Activated CD4-positive, CD25-positive, alpha-beta regulatory T cell (primary cell): Measurements from ENCODE around the gene CACNG7.
"Not testable (repeated sequence)": the region's sequence is repeated elsewhere in the genome, so short reads cannot be mapped to it uniquely, and the experiment has no call there.

Experiments used
- DNase-seq, 4 experiments: peaks; one replicate each; lab custom pipeline; 2025; lab: John Stamatoyannopoulos, UW

CACNG7 gene, protein sequence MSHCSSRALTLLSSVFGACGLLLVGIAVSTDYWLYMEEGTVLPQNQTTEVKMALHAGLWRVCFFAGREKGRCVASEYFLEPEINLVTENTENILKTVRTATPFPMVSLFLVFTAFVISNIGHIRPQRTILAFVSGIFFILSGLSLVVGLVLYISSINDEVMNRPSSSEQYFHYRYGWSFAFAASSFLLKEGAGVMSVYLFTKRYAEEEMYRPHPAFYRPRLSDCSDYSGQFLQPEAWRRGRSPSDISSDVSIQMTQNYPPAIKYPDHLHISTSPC

DNA sequence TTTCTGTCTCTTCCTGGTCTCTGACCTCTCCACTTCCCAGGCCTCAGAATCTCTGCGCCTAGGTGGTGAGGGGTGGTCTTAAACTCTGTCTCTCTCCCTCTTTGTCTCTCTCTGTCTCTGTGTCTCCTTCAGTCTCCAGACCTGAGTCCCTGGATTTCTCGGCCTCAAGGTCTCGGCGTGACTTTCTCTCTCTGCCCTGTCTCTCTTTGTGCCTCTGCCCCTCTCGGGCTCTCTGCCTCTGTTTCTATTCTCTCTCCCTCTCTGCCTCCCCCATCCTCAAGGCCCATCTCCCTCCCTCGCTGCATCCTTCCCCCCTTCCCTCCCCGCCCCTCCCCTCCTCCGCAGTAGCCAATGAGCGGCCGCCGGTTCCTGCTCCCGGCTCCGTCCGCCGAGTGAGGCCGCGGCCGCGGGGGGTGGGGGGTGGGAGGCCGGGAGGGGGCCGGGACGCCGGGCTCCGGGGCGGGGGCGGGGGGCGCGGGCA is at the start of gene CACNG7:
TSS of gene CACNG7 (plus strand) at position 344 of the 481 bp plus-strand sequence. CDS start 3,554 bp downstream, outside the sequence.
- no peak for DNase-seq

DNA sequence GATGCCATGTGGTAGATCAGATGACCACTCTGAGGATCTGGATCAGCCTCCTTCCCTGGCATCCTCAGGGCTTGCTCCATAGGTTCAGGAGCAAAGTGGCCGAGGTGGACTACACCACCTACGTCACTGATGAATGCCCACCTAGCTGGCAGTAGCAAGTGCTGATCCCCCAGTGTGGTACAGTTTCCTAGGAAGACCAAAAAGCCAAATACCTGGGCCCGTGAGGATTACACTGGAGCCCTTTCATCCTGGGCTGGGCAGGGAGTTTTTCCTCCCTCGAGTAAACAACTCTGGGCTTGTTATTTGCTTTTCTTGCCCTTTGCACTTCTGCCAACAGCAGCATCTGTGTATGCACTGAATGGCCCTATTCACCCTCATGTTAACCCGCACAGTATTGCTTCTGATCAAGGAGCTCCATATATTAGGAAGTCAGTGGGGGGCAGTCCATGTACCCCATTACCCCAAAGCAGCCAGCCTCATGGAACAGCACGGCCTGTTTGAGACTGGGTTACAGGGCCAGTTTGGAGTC is 44.7 kb upstream of the CACNG7 start:
- no peak for DNase-seq

DNA sequence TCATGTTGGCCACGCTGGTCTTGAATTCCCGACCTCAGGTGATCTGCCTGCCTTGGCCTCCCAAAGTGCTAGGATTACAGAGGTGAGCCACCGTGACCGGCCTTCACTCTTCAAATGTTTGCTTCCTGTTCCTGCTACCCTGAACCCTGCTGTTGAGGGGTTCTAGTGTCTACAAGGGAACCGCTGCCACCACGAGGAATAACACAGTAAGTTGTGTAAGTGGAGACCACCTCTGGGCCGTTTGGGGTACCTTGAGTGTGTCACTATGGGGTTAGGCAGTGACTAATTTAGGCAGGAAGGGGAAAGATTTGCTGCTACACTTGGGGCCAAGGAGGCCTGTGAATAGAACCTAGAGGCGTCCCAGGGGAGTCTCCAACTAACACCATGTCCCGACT is 43.6 kb upstream of the CACNG7 start:
- DNase-seq: no peak

DNA sequence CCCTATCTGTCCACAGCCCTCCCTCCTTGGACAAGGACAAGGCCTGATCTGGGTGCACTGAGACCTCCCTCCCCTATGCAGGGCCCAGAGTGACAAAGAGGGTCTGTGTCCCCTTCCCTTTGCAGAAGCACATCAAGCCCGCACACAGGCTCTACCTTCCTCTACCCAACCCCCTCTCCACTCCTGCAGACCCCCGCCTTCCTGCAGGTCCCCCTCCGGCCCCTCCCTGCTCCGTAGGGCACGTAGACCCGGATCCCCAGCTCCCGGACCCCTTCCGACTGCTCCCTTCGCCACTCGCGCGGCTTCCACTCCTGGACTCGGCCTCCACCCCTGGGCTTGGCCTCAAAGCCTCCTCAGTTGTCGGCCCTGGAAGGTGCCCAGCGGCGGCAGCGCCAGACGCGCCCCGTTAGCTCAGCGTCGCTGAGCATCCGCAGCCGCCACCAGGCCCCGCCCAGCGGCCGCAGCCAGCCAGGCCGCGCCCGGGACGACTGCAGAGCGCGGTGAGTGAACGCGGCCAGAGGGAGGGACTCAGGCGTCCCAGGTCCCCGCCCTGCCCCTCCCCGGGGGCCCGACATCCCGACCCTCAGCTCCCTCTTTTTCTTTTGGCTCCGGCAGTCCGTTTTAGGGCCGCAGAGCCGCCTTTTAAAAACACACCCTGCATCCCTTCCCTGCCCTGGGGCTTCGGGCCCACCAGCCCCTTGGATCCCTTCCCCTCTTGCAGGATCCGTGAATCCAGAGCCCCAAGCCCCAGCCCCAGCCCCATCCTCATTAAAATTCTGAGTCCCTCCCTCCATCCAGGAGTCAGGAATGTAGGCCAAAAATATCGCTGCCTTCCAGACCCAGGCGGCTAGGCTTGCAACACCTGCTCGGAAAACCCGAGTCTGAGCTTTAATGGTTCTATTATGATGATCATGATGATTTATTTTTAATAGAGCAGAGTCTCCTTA is 42.9 kb upstream of the CACNG7 start:
- peak; percentile 12 to 44 (median 30) for DNase-seq

DNA sequence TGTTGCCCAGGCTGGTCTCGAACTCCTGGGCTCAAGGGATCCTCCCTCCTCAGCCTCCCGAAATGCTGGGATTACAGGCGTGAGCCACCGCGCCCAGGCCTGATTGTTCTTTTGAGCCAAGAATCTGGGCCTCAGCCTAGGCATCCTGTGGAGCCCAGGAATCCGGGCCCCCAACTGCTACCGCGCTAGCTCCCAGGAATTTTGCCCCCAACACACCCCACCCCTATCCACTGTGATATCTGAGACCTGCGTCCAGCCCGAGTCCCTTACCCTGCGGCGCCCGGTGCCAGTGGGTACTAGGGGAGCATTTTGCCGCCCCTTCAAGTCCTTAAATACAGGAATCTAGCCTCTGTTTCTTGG is 42.2 kb upstream of the CACNG7 start:
- no peak for DNase-seq

DNA sequence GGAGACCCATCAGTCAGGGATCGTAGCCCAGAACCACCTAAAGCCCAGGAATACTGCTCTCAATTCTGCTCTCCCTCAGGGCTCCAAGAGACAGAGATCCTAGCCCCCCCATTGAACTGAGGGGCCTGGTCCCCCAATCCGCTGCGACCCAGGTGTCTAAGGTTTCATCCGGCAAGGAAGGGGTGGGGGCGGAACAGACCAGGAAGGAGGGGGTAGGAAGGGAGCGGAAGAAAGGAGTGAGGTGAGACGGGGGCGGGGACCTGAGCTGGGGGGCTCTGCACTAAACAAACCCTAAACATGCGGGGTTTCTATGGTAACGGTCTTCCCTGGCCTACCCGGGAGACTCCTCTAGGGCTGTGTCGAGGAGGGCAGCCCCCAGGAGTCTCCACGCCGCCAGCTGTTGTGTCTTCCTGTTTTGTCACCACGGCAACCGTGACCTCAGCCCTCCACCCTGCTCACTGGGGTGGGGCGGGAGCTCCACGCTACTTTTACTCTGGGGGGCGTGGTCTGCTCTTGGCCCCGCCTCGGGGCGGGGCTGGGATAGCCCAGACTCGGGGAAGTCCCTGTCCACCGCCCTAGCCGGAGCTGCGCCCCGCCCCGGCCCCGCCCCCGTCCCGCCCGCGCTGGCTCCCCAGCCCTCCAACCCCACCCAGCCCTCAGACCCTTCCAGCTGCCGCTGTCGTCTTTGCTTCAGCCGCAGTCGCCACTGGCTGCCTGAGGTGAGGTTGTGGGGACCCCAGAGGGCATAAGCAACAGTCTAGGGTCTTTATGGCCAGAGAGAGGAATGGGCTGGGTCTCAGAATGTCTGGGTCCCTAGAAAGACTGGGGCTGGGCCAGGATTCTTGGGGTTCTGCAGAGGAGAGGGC is 41.6 kb upstream of the CACNG7 start, which contains the start of gene MYADM:
TSS of gene MYADM (plus strand) at position 659 of the 866 bp plus-strand sequence. CDS start 5,647 bp downstream, outside the sequence.
- DNase-seq: peak; percentile 97 to 99 (median 98)

DNA sequence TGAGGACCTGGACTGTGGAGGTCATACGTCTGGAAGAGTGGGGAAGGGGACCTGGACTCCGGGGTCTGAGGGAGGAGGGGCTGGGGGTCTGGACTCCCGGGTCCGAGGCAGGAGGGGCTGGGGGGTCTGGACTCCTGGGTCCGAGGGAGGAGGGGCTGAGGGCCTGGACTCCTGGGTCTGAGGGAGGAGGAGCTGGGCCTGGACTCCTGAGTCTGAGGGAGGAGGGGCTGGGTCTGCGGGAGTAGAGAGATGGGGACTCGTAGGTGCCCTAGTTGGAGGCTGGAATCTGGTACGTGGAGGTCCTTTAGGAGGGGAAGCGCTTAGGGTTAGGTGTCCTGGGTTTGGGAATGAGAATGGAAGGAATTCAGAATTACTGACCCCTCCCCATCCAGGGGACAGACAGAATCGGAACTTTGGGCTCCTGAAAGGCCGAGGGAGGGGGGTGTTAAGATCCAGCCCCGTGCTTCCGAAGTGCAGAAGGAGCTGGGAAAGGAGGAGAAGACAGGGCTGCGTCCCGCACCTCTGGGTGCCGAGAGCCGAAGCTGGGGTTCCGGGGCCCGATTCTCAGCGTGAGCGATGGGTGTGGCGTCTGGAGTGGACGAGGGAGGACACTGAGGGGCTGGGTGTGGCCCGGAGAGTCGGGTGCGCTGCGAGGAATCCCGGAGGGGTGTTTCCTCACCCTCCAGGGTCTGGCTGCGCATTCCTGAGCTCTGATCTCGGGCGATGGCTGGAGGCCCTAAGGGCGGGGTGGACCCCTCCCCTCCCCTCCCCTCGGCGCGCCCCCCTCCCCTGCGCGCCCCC is 40.8 kb upstream of the CACNG7 start:
- DNase-seq: no peak

DNA sequence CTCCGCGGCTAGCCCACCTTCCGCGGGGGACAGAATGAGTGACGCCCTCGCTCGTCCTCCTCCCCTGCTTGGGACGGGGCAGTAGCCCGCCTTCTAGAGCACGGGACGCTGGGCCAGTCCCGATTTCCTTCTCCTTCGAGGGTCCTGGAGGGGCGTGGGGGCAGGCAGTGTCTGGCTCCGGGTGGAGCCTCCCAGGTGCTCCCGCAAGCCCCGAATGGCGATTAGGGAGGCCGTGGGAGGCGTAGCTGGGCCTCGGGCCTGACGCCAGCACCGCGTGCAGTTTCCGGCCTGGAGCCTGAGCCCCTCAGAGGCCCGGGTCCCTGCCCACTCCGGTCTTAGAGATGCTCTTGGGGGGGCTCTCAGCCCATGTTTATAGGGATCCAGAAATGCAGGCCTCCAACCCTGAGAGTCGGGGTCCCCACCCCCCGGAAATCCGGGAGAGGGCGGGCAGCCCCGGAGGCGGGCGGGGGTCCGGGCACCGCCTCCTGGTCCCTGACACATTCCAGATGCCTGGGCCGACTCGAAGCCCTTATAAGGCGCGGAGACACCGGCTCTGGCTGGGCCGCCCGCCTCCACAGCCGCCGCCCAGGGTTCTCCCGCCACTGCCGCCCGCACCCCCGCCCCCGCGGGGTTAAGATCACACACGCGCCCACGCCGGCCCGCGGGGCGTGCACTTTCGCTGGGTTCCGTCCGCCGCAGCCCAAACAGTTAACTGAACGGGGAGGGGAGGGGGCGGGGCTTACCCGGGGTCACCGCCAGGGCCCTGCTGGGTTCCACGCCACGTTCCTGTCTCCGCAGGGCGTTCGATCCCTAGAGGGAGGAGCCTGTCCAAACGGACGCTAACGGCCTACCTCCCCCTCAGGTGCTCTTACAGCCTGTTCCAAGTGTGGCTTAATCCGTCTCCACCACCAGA is 39.9 kb upstream of the CACNG7 start:
- DNase-seq: peak; percentile 50 to 69 (median 59)

DNA sequence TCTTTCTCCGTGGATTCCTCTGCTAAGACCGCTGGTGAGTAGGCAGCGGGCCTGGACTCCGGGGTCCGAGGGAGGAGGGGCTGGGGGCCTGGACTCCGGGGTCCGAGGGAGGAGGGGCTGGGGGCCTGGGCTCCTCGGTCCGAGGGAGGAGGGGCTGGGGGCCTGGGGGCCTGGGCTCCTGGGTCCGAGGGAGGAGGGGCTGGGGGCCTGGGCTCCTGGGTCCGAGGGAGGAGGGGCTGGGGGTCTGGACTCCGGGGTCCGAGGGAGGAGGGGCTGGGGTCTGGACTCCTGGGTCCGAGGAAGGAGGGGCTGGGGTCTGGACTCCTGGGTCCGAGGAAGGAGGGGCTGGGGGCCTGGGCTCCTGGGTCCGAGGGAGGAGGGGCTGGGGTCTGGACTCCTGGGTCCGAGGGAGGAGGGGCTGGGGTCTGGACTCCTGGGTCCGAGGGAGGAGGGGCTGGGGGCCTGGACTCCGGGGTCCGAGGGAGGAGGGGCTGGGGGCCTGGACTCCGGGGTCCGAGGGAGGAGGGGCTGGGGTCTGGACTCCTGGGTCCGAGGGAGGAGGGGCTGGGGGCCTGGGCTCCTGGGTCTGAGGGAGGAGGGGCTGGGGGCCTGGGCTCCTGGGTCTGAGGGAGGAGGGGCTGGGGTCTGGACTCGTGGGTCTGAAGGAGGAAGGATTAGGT is 39.1 kb upstream of the CACNG7 start:
- not testable (repeated sequence) for DNase-seq

DNA sequence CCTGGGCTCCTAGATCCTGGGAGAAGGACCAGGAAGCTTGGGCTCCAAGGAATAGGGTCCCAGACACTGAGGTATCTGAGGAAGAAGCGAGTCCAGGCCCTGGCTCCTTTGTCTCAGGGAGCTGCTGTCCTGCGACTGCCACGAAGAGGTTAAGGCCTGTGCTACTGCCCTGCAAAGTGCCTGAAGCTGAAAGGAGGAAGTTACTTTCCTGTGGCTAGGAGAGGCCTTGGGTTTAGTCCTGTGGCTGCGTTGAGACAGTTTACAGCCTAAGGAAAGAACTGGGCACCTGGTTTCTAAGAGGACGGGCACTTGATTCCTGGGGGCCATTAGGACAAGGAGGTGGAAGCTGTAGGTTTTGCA is 38.6 kb upstream of the CACNG7 start:
- DNase-seq: no peak

DNA sequence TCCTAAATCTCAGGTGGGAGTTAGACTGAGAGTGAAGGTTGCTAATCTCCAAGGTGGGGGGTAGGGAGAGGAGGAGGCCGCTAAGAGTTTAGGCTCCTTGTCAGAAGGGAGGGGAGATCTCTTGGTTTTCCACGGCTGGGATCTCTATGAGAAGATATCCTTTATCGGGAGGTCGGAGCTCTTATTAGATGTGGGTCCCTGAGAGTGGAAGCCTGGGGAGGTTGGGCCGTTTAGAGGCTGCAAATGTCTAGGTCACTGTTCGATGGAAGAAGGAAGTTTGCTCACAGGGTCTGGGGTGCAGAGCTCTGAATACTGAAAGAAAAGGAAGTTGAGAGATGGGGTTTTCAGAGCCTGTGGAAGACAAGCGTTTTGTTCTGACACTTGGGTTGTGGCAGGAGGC is 37.6 kb upstream of the CACNG7 start:
- DNase-seq: no peak

DNA sequence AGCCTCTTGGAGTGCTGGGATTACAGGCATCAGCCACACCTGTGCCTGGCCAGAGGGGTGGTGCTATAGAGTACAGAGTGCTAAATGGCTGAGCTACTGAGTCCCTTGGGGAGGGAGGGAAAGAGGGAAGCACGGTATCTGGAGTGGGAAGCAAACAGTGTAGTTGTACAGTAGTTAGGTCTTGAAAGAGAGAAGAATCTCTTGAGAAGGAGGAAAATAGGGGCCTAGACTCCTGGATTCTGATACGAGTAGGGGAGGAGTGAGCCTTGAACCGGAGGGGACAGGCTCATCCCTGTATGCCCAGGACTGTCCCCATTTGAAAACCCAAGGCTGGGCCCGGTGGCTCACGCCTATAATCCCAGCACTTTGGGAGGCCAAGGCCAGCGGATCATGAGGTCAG is 36.3 kb upstream of the CACNG7 start:
- no peak for DNase-seq

DNA sequence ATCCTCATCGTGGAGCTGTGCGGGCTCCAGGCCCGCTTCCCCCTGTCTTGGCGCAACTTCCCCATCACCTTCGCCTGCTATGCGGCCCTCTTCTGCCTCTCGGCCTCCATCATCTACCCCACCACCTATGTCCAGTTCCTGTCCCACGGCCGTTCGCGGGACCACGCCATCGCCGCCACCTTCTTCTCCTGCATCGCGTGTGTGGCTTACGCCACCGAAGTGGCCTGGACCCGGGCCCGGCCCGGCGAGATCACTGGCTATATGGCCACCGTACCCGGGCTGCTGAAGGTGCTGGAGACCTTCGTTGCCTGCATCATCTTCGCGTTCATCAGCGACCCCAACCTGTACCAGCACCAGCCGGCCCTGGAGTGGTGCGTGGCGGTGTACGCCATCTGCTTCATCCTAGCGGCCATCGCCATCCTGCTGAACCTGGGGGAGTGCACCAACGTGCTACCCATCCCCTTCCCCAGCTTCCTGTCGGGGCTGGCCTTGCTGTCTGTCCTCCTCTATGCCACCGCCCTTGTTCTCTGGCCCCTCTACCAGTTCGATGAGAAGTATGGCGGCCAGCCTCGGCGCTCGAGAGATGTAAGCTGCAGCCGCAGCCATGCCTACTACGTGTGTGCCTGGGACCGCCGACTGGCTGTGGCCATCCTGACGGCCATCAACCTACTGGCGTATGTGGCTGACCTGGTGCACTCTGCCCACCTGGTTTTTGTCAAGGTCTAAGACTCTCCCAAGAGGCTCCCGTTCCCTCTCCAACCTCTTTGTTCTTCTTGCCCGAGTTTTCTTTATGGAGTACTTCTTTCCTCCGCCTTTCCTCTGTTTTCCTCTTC is 35.1 kb upstream of the CACNG7 start:
- no peak for DNase-seq

DNA sequence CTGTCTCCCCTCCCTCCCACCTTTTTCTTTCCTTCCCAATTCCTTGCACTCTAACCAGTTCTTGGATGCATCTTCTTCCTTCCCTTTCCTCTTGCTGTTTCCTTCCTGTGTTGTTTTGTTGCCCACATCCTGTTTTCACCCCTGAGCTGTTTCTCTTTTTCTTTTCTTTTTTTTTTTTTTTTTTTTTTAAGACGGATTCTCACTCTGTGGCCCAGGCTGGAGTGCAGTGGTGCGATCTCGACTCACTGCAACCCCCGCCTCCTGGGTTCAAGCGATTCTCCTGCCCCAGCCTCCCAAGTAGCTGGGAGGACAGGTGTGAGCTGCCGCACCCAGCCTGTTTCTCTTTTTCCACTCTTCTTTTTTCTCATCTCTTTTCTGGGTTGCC is 34.5 kb upstream of the CACNG7 start:
- DNase-seq: no peak

DNA sequence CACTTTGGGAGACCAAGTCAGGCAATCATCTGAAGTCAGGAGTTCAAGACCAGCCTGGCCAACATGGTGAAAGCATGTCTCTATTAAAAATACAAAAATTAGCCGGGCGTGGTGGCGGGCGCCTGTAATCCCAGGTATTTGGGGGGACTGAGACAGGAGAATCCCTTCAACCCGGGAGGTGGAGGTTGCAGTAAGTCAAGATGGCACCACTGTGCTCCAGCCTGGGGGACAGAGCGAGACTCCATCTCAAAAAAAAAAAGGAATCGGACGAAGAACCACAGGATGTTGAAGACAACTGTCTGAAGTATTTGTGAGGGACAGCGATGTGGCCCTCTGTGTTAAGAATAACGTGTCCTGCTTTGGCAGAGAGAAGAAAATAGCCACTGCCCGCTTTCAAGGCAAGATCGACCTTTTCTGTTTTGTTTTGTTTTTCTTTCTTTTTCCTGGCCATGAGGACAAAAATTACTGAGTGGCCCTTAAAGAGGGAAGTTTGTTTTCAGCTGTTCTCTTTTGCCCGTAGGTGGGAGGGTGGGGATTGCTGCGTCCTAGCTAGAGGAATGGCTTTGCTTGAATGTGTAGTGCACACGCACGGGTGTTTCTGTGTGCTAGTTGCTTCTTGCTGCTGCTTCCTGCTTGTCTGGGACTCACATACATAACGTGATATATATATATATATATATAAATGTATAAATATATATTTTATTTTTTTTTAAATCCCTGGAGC is 33.3 kb upstream of the CACNG7 start:
- DNase-seq: no peak

DNA sequence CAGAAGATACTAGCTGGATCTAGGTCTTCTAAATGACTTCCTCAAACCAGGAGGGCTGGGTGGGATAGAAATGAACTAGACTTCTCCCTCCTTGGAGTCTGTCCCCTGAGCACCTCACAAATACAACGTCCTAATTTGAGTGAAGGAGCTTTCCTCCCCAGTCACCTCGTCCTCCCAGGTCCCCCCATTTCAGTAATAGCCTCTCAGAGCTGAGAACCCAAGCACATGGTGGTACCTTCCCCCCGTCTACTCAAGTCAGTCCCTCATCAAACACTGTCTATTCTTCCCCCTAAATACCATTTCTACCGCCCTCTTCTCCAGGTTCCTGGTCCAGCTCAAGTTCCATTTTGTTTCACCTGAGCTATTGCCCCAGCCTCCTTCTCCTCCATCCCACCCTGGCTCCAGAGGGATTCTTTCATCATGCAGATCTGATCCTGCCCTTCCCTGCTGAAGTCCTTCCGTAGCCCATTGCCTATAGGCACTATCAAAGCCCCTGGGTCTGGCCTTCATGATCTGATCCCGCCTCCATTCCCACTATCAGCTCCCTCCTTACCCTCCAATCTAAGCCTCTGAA is 32.3 kb upstream of the CACNG7 start:
- DNase-seq: no peak

DNA sequence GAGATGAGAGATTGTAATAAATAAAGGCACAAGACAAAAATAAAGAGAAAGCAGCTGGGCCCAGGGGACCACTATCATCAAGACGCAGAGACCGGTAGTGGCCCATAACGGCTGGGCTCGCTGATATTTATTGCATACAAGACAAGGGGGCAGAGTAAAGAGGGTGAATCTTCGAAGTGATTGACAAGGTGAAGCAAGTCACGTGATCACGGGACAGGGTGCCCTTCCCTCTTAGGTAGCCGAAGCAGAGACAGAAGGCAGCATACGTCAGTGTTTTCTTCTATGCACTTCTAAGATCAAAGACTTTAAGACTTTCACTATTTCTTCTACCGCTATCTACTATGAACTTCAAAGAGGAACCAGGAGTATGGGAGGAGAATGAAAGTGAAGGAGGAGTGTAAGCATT is 31.7 kb upstream of the CACNG7 start:
- DNase-seq: no peak
